Neural progenitor cell (in vitro differentiated cells): ENCODE data around the gene PLXNB1. TPM values are rescaled to one million over a fixed set of nuclear protein-coding genes. Genes with fewer than 3 reads are reported as not detected.

ENCODE experiments used
- DNase-seq: peaks from one replicate; pipeline ENCODE4 v3.0.0-alpha.2; 2016; ENCODE audit warnings: low spot score
- H2AFZ ChIP-seq: fragments of 200-600 bp; sonication (generic); replicated peaks from 2 replicates; pipeline ENCODE4 v1.6.1; 2016; ENCODE audit warnings: antibody characterized with exemption
- H3F3A ChIP-seq: fragments of 200-600 bp; sonication (generic); 2 replicates; pipeline ENCODE4 v1.6.1; 2016; ENCODE audit warnings: antibody characterized with exemption, low read depth
- H3K27ac ChIP-seq: fragments of 200-600 bp; sonication (generic); 2 replicates; pipeline ENCODE4 v1.5.1; 2016; ENCODE audit warnings: mild to moderate bottlenecking
- H3K27me3 ChIP-seq: fragments of 200-600 bp; sonication (generic); 2 replicates; pipeline ENCODE4 v1.6.1; 2016; ENCODE audit warnings: mild to moderate bottlenecking, moderate library complexity
- H3K36me3 ChIP-seq: fragments of 200-600 bp; sonication (generic); 2 replicates; pipeline ENCODE4 v1.5.1; 2016
- H3K4me1 ChIP-seq: fragments of 200-600 bp; sonication (generic); 2 replicates; pipeline ENCODE4 v1.6.1; 2016; ENCODE audit warnings: mixed run types
- H3K4me2 ChIP-seq: fragments of 200-600 bp; sonication (generic); 2 replicates; pipeline ENCODE4 v1.6.1; 2016
- H3K4me3 ChIP-seq: fragments of 200-600 bp; sonication (generic); 2 replicates; pipeline ENCODE4 v1.5.1; 2016
- H3K79me2 ChIP-seq: fragments of 200-600 bp; sonication (generic); 2 replicates; pipeline ENCODE4 v1.6.1; 2016; ENCODE audit warnings: low read depth
- H3K9ac ChIP-seq: fragments of 200-600 bp; sonication (generic); 2 replicates; pipeline ENCODE4 v1.6.1; 2016
- H3K9me3 ChIP-seq: fragments of 200-600 bp; sonication (generic); 2 replicates; pipeline ENCODE4 v1.5.1; 2016; ENCODE audit warnings: low read depth
- H4K20me1 ChIP-seq: fragments of 200-600 bp; sonication (generic); 2 replicates; pipeline ENCODE4 v1.6.1; 2016; ENCODE audit warnings: low read depth
- H3K27ac Mint-ChIP-seq: 3 replicates; pipeline ENCODE4 v1.8.0; 2021; ENCODE audit warnings: mixed read lengths
- H3K27me3 Mint-ChIP-seq: 2 replicates; pipeline ENCODE4 v1.8.0; 2022; ENCODE audit warnings: low read depth, mild to moderate bottlenecking, inconsistent platforms, moderate library complexity, mixed read lengths; ENCODE audit not compliant: insufficient read depth
- H3K36me3 Mint-ChIP-seq: 3 replicates; pipeline ENCODE4 v1.8.0; 2021; ENCODE audit warnings: mixed read lengths
- H3K4me1 Mint-ChIP-seq: 3 replicates; pipeline ENCODE4 v1.8.0; 2021; ENCODE audit warnings: mixed read lengths
- H3K4me3 Mint-ChIP-seq: 3 replicates; pipeline ENCODE4 v1.8.0; 2021; ENCODE audit warnings: mild to moderate bottlenecking, moderate library complexity, mixed read lengths
- H3K9me3 Mint-ChIP-seq: 3 replicates; pipeline ENCODE4 v1.8.0; 2020; ENCODE audit warnings: mixed read lengths
- CTCF ChIP-seq: fragments of 200-600 bp; sonication (generic); IDR thresholded peaks from 2 replicates; pipeline ENCODE4 v1.5.1; 2017; ENCODE audit warnings: antibody characterized with exemption, mild to moderate bottlenecking
- EZH2 ChIP-seq: fragments of 200-600 bp; sonication (generic); IDR thresholded peaks from 2 replicates; pipeline ENCODE4 v1.6.1; 2017; ENCODE audit warnings: antibody characterized with exemption, mild to moderate bottlenecking, moderate library complexity
- EZH2phosphoT487 ChIP-seq: fragments of 200-600 bp; sonication (generic); IDR thresholded peaks from 2 replicates; pipeline ENCODE4 v1.6.1; 2017; ENCODE audit warnings: antibody characterized with exemption
- total RNA-seq: library from RNA; depleted of rRNA; stranded (reverse); fragments of >200 nt; gene quantifications from 2 replicates; pipeline ENCODE4 v1.2.3, GENCODE V29; 2015; ENCODE audit warnings: low replicate concordance

Gene PLXNB1
- total RNA-seq, 1 donor from 2014 or later = 53.6 TPM

- H3K36me3 Mint-ChIP-seq = no peaks in the 10 kb centered on the region
- no peak overlapping the region for H3K4me3 Mint-ChIP-seq
- no peak overlapping the region for H3K27ac Mint-ChIP-seq
These were observed 56.9 kb downstream of the PLXNB1 start for GRCh38 chr3:48372862-48373435.

GRCh38 chr3:48372377-48372770 lies 57.5 kb downstream of the PLXNB1 start:
- Histone ChIP-seq H3K4me3 (no peak overlapping the region), H2AFZ (no peak overlapping the region), H4K20me1 (no peaks in the 10 kb centered on the region), H3K9ac (no peak overlapping the region), H3F3A (peaks cover 17% of the 10 kb centered on the region), H3K79me2 (no peaks in the 10 kb centered on the region), H3K4me1 (peaks cover 27% of the 10 kb centered on the region), H3K27ac (peak overlapping the region; percentile 13), H3K27me3 (no peaks in the 10 kb centered on the region), H3K36me3 (no peaks in the 10 kb centered on the region), H3K4me2 (no peak overlapping the region), H3K9me3 (no peaks in the 10 kb centered on the region)
- Mint-ChIP-seq H3K4me1 (peaks cover 9% of the 10 kb centered on the region), H3K27me3 (peaks cover under 1% of the 10 kb centered on the region), H3K4me3 (no peak overlapping the region), H3K36me3 (no peaks in the 10 kb centered on the region), H3K9me3 (no peaks in the 10 kb centered on the region), H3K27ac (no peak overlapping the region)
- DNase-seq = no peak
- no peak for TF ChIP-seq EZH2
- no peak for TF ChIP-seq EZH2phosphoT487
- no peak for TF ChIP-seq CTCF

More at GRCh38 chr3:48372862-48373435, 56.9 kb downstream of the PLXNB1 start:
- H3K27ac ChIP-seq = peak overlapping the region; percentile 13
- H3K27me3 ChIP-seq = no peaks in the 10 kb centered on the region
- no peaks in the 10 kb centered on the region for H3K79me2 ChIP-seq
- no peaks in the 10 kb centered on the region for H3K9me3 ChIP-seq
- peak overlapping the region; percentile 17 for H2AFZ ChIP-seq
- peak overlapping the region; percentile 56 for H3K4me2 ChIP-seq
- H3K36me3 ChIP-seq = no peaks in the 10 kb centered on the region
- TF ChIP-seq EZH2 (no peak), CTCF (no peak), EZH2phosphoT487 (no peak)
- no peaks in the 10 kb centered on the region for H4K20me1 ChIP-seq
- peaks cover 17% of the 10 kb centered on the region for H3F3A ChIP-seq
- Mint-ChIP-seq H3K27me3 (peaks cover 2% of the 10 kb centered on the region), H3K9me3 (no peaks in the 10 kb centered on the region), H3K4me1 (peaks cover 9% of the 10 kb centered on the region)
- peak; percentile 41 for DNase-seq
- peaks cover 27% of the 10 kb centered on the region for H3K4me1 ChIP-seq
- no peak overlapping the region for H3K4me3 ChIP-seq
- no peak overlapping the region for H3K9ac ChIP-seq

- H3K27ac ChIP-seq = peak within 1 kb of the TSS; percentile 13
- no peaks in the 10 kb centered on the region for H3K27me3 ChIP-seq
- no peak within 1 kb of the TSS for H3K4me3 ChIP-seq
- no peaks in the 10 kb centered on the region for H3K79me2 ChIP-seq
- no peak within 1 kb of the TSS for H3K27ac Mint-ChIP-seq
- peak within 1 kb of the TSS; percentile 56 for H3K4me2 ChIP-seq
- peaks cover 27% of the 10 kb centered on the region for H3K4me1 ChIP-seq
- DNase-seq = no peak
- peaks cover 17% of the 10 kb centered on the region for H3F3A ChIP-seq
- peak within 1 kb of the TSS; percentile 17 for H2AFZ ChIP-seq
- no peaks in the 10 kb centered on the region for H3K36me3 ChIP-seq
- H3K9ac ChIP-seq = no peak within 1 kb of the TSS
- H3K4me1 Mint-ChIP-seq = peaks cover 9% of the 10 kb centered on the region
- H3K4me3 Mint-ChIP-seq = no peak within 1 kb of the TSS
- H3K36me3 Mint-ChIP-seq = no peaks in the 10 kb centered on the region
- H3K27me3 Mint-ChIP-seq = no peaks in the 10 kb centered on the region
- TF ChIP-seq EZH2 = no peak
- no peak for TF ChIP-seq CTCF
- TF ChIP-seq EZH2phosphoT487 = no peak
- no peaks in the 10 kb centered on the region for H4K20me1 ChIP-seq
- H3K9me3 ChIP-seq = no peaks in the 10 kb centered on the region
- H3K9me3 Mint-ChIP-seq = no peaks in the 10 kb centered on the region
These were observed 58.1 kb downstream of the PLXNB1 start, which contains the start of gene FBXW12 for GRCh38 chr3:48371651-48372376. Gene FBXW12, plus strand, starts transcription at chr3:48372219. Its CDS starts 549 bp downstream, at chr3:48372768.
